CD8-positive, alpha-beta memory T cell (primary cell): ENCODE measurements around the gene ARHGAP35. TPM values are rescaled to one million over a fixed set of nuclear protein-coding genes. Genes with fewer than 3 reads are reported as not detected.

ENCODE experiments used
- polyA plus RNA-seq: library from polyadenylated mRNA; unstranded; fragments of 300-500 nt; fragmentation: Illumina TruSeq; gene quantifications from one replicate; pipeline ENCODE4 v1.2.3, GENCODE V29; 2021
- total RNA-seq, 2 experiments: library from RNA; stranded (reverse); gene quantifications; one replicate each; pipeline ENCODE4 v1.2.3, GENCODE V29; 2021

ARHGAP35 gene
- total and polyA plus RNA-seq, 3 experiments from 2014 or later, result 12.2 to 27.3 (median 26.7) TPM

Other genes starting within 250 kb of the ARHGAP35 start
- gene PTGIR, start 235.9 kb upstream of the ARHGAP35 start, total RNA-seq, result 10 to 100 TPM; 17.7 to 18.4 TPM
- gene PTGIR, start 235.9 kb upstream of the ARHGAP35 start, polyA plus RNA-seq, result not detected
- 1 to 10 TPM; 9.0 TPM for gene GNG8, start 224.8 kb upstream of the ARHGAP35 start, total RNA-seq
- not detected for gene GNG8, start 224.8 kb upstream of the ARHGAP35 start, polyA plus RNA-seq
- gene DACT3, start 199.8 kb upstream of the ARHGAP35 start, total RNA-seq, result 1 to 10 TPM; 2.5 TPM
- gene DACT3, start 199.8 kb upstream of the ARHGAP35 start, polyA plus RNA-seq, result not detected
- gene PRKD2, start 143.9 kb upstream of the ARHGAP35 start, total RNA-seq, result 10 to 100 TPM; 61.6 to 63.8 TPM
- 88.0 TPM for gene PRKD2, start 143.9 kb upstream of the ARHGAP35 start, polyA plus RNA-seq
- 10 to 100 TPM; 21.6 to 24.4 TPM for gene FKRP, start 114.9 kb upstream of the ARHGAP35 start, total RNA-seq
- gene FKRP, start 114.9 kb upstream of the ARHGAP35 start, polyA plus RNA-seq, result 6.4 TPM
- gene STRN4, start 114.5 kb upstream of the ARHGAP35 start, total RNA-seq, result 10 to 100 TPM; 68.8 to 70.4 TPM
- 23.2 TPM for gene STRN4, start 114.5 kb upstream of the ARHGAP35 start, polyA plus RNA-seq
- gene SLC1A5, start 72.4 kb upstream of the ARHGAP35 start, total RNA-seq, result 100 to 1,000 TPM; 377 to 380 TPM
- 19.1 TPM for gene SLC1A5, start 72.4 kb upstream of the ARHGAP35 start, polyA plus RNA-seq
- gene AP2S1, start 10.2 kb upstream of the ARHGAP35 start, total RNA-seq, result 100 to 1,000 TPM; 121 TPM
- gene AP2S1, start 10.2 kb upstream of the ARHGAP35 start, polyA plus RNA-seq, result 74.3 TPM
- under 1 TPM; 0.24 to 0.37 TPM for gene NPAS1, start 158.8 kb downstream of the ARHGAP35 start, total RNA-seq
- gene NPAS1, start 158.8 kb downstream of the ARHGAP35 start, polyA plus RNA-seq, result not detected
- 10 to 100 TPM; 52.9 to 57.3 TPM for gene TMEM160, start 187.6 kb downstream of the ARHGAP35 start, total RNA-seq
- gene TMEM160, start 187.6 kb downstream of the ARHGAP35 start, polyA plus RNA-seq, result 136 TPM